MM.1S (cell line): ENCODE measurements around the gene CDKN2A.

Source experiments
- EZH2 ChIP-seq: fragments of 300-600 bp; sonication (generic); optimal IDR thresholded peaks from 2 replicates; pipeline ENCODE3; 2017; ENCODE audit warnings: low read depth, mild to moderate bottlenecking, antibody characterized with exemption, low read length, mixed read lengths
- TF ChIP-seq, protein P1 (sequence below): fragments of 300-600 bp; sonication (generic); IDR thresholded peaks from 2 replicates; pipeline ENCODE4 v1.5.1; 2016; ENCODE audit warnings: antibody characterized with exemption, low read length, mixed read lengths

DNA sequence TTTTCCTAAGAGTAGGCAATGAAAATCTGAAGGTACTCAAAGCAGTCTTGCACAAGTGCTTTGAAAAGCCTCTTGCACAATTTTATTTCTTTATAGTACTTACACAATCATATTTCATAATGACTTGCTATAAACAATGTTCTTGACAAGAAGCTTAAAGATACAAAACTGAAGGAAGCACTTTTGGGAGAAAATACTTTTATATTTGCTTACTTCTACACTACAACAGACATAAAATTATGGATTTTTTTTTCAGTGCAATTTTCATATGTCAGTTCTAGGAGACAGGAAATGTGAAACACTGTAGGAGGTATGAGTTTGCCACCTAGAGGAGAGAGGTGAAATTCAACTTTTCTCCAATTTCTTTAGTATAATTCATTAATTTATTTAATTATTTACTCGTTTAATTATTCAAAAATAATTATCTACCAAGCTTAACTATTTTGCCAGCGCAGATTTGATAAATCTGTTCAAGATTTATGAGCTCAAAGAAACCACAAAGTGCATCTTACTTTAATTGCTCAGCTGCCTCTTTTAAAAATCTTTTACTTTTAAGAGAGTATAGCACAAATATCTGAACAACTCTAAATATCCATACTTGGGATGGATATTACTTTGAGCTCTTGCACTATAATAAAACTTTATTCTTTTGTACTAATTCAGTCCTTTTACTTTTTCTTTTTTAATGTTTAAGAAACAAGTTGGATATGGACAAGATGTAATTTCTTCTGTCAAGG lies 43.9 kb upstream of the CDKN2A start:
- TF ChIP-seq, protein P1, sequence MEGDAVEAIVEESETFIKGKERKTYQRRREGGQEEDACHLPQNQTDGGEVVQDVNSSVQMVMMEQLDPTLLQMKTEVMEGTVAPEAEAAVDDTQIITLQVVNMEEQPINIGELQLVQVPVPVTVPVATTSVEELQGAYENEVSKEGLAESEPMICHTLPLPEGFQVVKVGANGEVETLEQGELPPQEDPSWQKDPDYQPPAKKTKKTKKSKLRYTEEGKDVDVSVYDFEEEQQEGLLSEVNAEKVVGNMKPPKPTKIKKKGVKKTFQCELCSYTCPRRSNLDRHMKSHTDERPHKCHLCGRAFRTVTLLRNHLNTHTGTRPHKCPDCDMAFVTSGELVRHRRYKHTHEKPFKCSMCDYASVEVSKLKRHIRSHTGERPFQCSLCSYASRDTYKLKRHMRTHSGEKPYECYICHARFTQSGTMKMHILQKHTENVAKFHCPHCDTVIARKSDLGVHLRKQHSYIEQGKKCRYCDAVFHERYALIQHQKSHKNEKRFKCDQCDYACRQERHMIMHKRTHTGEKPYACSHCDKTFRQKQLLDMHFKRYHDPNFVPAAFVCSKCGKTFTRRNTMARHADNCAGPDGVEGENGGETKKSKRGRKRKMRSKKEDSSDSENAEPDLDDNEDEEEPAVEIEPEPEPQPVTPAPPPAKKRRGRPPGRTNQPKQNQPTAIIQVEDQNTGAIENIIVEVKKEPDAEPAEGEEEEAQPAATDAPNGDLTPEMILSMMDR = peak; percentile 21; the same call in 1 of the 2 replicates
- TF ChIP-seq EZH2 = no peak
